H1 (cell line): ENCODE measurements around the gene ALDH1A3. TPM values are rescaled to one million over a fixed set of nuclear protein-coding genes. Genes with fewer than 3 reads are reported as not detected.

Source experiments
- CTCF ChIA-PET: fragments of 300-600 bp; sonication (Branson Sonifier 250); formaldehyde crosslinking; loops from one replicate; lab custom pipeline; 2021; ENCODE audit not compliant: partially characterized antibody; lab: Charles Lee
- POLR2A ChIA-PET: fragments of 300-600 bp; sonication (Branson Sonifier 250); formaldehyde crosslinking; loops from one replicate; lab custom pipeline; 2021; ENCODE audit warnings: inconsistent platforms; ENCODE audit not compliant: partially characterized antibody; lab: Charles Lee
- DNase-seq, 2 experiments: peaks; one replicate each; pipeline versions ENCODE4 v3.0.0 to v3.0.0-alpha.2; 2010 to 2022; ENCODE audit warnings: low spot score in 2 of 2, low read depth in 1 of 2, mixed read lengths in 1 of 2
- FAIRE-seq: peaks from 2 replicates; lab custom pipeline; 2011; peaks lifted over from hg19 to GRCh38; lab: Jason Lieb, UNC
- H2AFZ ChIP-seq: 2 replicates; pipeline ENCODE4 v1.8.1; 2012; ENCODE audit warnings: low read length, inconsistent platforms
- H2AK5ac ChIP-seq: 2 replicates; pipeline ENCODE4 v1.6.1; 2013; ENCODE audit warnings: low read depth, low read length
- H2BK120ac ChIP-seq: replicated peaks from 2 replicates; pipeline ENCODE3; 2013; ENCODE audit warnings: low read depth, low read length, inconsistent platforms
- H2BK12ac ChIP-seq: 2 replicates; pipeline ENCODE4 v1.6.1; 2013; ENCODE audit warnings: low read depth, low read length
- H2BK15ac ChIP-seq: 2 replicates; pipeline ENCODE4 v1.6.1; 2013; ENCODE audit warnings: low read length
- H2BK20ac ChIP-seq: 2 replicates; pipeline ENCODE4 v1.6.1; 2013; ENCODE audit warnings: low read length
- H2BK5ac ChIP-seq: 2 replicates; pipeline ENCODE4 v1.6.1; 2013; ENCODE audit warnings: low read depth, low read length
- H3K14ac ChIP-seq: 2 replicates; pipeline ENCODE4 v1.6.1; 2013; ENCODE audit warnings: inconsistent platforms; ENCODE audit not compliant: insufficient read length
- H3K18ac ChIP-seq: 2 replicates; pipeline ENCODE4 v1.6.1; 2013; ENCODE audit warnings: low read length; ENCODE audit errors: extremely low read depth
- H3K23ac ChIP-seq: 2 replicates; pipeline ENCODE4 v1.6.1; 2013; ENCODE audit warnings: inconsistent platforms; ENCODE audit not compliant: insufficient read length
- H3K23me2 ChIP-seq: 2 replicates; pipeline ENCODE4 v1.6.1; 2013; ENCODE audit warnings: low read depth, low read length
- H3K27ac ChIP-seq: 2 replicates; pipeline ENCODE4 v1.6.1; 2011; ENCODE audit warnings: low read depth, low read length, inconsistent platforms
- H3K27me3 ChIP-seq, 4 experiments: replicated peaks in 1 of 4; 1 replicate in 1 of 4; 2 replicates in 3 of 4; pipeline versions ENCODE4 v1.6.1 to v1.8.1; 2011 to 2013; ENCODE audit warnings: low read length in 3 of 4, mild to moderate bottlenecking in 3 of 4, inconsistent platforms in 2 of 4, mixed read lengths in 2 of 4, moderate library complexity in 1 of 4; ENCODE audit not compliant: control insufficient read depth in 3 of 4, insufficient read depth in 3 of 4; ENCODE audit errors: extremely low read depth in 1 of 4
- H3K36me3 ChIP-seq, 4 experiments: 2 replicates each; pipeline versions ENCODE4 v1.6.1 to v1.8.1; 2011 to 2013; ENCODE audit warnings: mild to moderate bottlenecking in 4 of 4, low read length in 3 of 4, moderate library complexity in 2 of 4, control low read depth in 1 of 4, inconsistent platforms in 1 of 4; ENCODE audit not compliant: insufficient read depth in 4 of 4, control insufficient read depth in 2 of 4
- H3K4ac ChIP-seq: replicated peaks from 2 replicates; pipeline ENCODE3; 2013; ENCODE audit warnings: low read length, low read depth, mixed read lengths, inconsistent platforms; ENCODE audit not compliant: insufficient read length
- H3K4me1 ChIP-seq, 4 experiments: replicated peaks in 1 of 4; 1 replicate in 1 of 4; 2 replicates in 3 of 4; pipeline versions ENCODE4 v1.6.1 to v1.8.1; 2011 to 2013; ENCODE audit warnings: low read length in 3 of 4, inconsistent platforms in 2 of 4, mixed read lengths in 1 of 4; ENCODE audit not compliant: insufficient read depth in 4 of 4, control insufficient read depth in 3 of 4
- H3K4me2 ChIP-seq, 2 experiments: 2 replicates each; pipeline versions ENCODE4 v1.6.1 to v1.8.1; 2011 to 2013; ENCODE audit warnings: low read depth in 2 of 2, low read length in 2 of 2, control low read depth in 1 of 2, inconsistent platforms in 1 of 2, mild to moderate bottlenecking in 1 of 2; ENCODE audit not compliant: insufficient read depth in 1 of 2
- H3K4me3 ChIP-seq, 4 experiments: fragments of 200-600, 300-600 bp in 1 of 4; sonication (generic), shearing (Covaris generic), sonication (Bioruptor Twin) in 1 of 4; 2 replicates each; pipeline versions ENCODE4 v1.5.1 to v1.8.1; 2011 to 2016; ENCODE audit warnings: low read length in 4 of 4, low read depth in 3 of 4, control low read depth in 2 of 4, inconsistent platforms in 2 of 4, mild to moderate bottlenecking in 2 of 4, mixed read lengths in 1 of 4, moderate library complexity in 1 of 4; ENCODE audit not compliant: insufficient read depth in 2 of 4; ENCODE audit errors: extremely low read depth in 1 of 4
- H3K56ac ChIP-seq: replicated peaks from 2 replicates; pipeline ENCODE3; 2013; ENCODE audit warnings: low read depth, mild to moderate bottlenecking, mixed read lengths, low read length, inconsistent platforms; ENCODE audit not compliant: insufficient read length
- H3K79me1 ChIP-seq: 2 replicates; pipeline ENCODE4 v1.6.1; 2013; ENCODE audit warnings: low read depth, low read length, control low read depth
- H3K79me2 ChIP-seq, 2 experiments: 2 replicates each; pipeline versions ENCODE4 v1.6.1 to v1.8.1; 2012 to 2013; ENCODE audit warnings: low read length in 2 of 2, mild to moderate bottlenecking in 2 of 2, inconsistent platforms in 1 of 2; ENCODE audit not compliant: insufficient read depth in 2 of 2, control insufficient read depth in 1 of 2
- H3K9ac ChIP-seq, 4 experiments: replicated peaks in 1 of 4; 1 replicate in 1 of 4; 2 replicates in 3 of 4; pipeline versions ENCODE4 v1.6.1 to v1.8.1; 2011 to 2013; ENCODE audit warnings: low read depth in 3 of 4, low read length in 3 of 4, control low read depth in 2 of 4, mild to moderate bottlenecking in 2 of 4, moderate library complexity in 2 of 4, inconsistent platforms in 1 of 4; ENCODE audit errors: extremely low read depth in 1 of 4
- H3K9me3 ChIP-seq, 2 experiments: 2 replicates each; pipeline versions ENCODE4 v1.6.1 to v1.8.1; 2012 to 2013; ENCODE audit warnings: mild to moderate bottlenecking in 2 of 2, moderate library complexity in 2 of 2, control low read depth in 1 of 2, inconsistent platforms in 1 of 2, low read depth in 1 of 2, low read length in 1 of 2, mixed read lengths in 1 of 2; ENCODE audit not compliant: insufficient read depth in 2 of 2
- H4K20me1 ChIP-seq, 2 experiments: replicated peaks in 1 of 2; 2 replicates each; pipeline versions ENCODE3 to v1.8.1; 2011 to 2013; ENCODE audit warnings: inconsistent platforms in 2 of 2, low read length in 2 of 2, mild to moderate bottlenecking in 1 of 2; ENCODE audit not compliant: insufficient read depth in 2 of 2, control insufficient read depth in 1 of 2
- H4K5ac ChIP-seq: 2 replicates; pipeline ENCODE4 v1.6.1; 2013; ENCODE audit warnings: low read length, low read depth, mixed read lengths, inconsistent platforms; ENCODE audit not compliant: insufficient read length
- H4K8ac ChIP-seq: 2 replicates; pipeline ENCODE4 v1.8.0; 2013; ENCODE audit warnings: mild to moderate bottlenecking, moderate library complexity, low read length, inconsistent platforms; ENCODE audit not compliant: insufficient read depth; ENCODE audit errors: extremely low read depth
- H4K91ac ChIP-seq: replicated peaks from 2 replicates; pipeline ENCODE3; 2013; ENCODE audit warnings: low read length, mixed read lengths, inconsistent platforms; ENCODE audit not compliant: insufficient read length
- CEBPB ChIP-seq: IDR thresholded peaks from 2 replicates; pipeline ENCODE4 v1.6.1; 2012; ENCODE audit warnings: low read depth, low read length
- EGR1 ChIP-seq: IDR thresholded peaks from 2 replicates; pipeline ENCODE4 v1.6.1; 2011; ENCODE audit warnings: low read depth, low read length, borderline replicate concordance
- EZH2 ChIP-seq: fragments of 200-600 bp; sonication (generic); IDR thresholded peaks from 2 replicates; pipeline ENCODE4 v1.7.1; 2012; ENCODE audit warnings: low read depth, mild to moderate bottlenecking, moderate library complexity, low read length, inconsistent platforms; ENCODE audit not compliant: severe bottlenecking
- SAP30 ChIP-seq: fragments of 300-600 bp; sonication (generic); IDR thresholded peaks from 2 replicates; pipeline ENCODE4 v1.7.1; 2012; ENCODE audit warnings: low read length, moderate library complexity, mild to moderate bottlenecking, inconsistent platforms; ENCODE audit not compliant: insufficient read depth, insufficient replicate concordance
- SIX5 ChIP-seq: IDR thresholded peaks from 2 replicates; pipeline ENCODE4 v1.6.1; 2011; ENCODE audit warnings: mild to moderate bottlenecking, low read depth, low read length
- TAF7 ChIP-seq: optimal IDR thresholded peaks from 2 replicates; pipeline ENCODE3; 2011; ENCODE audit warnings: low read depth, mild to moderate bottlenecking, inconsistent platforms, low read length, moderate library complexity, borderline replicate concordance
- WGBS, 2 experiments: shearing (Covaris generic) in 1 of 2; methylation state at CpG; one replicate each; pipeline versions ENCODE4 v1.1.6 to v1.1.7; 2013 to 2015; ENCODE audit warnings: low lambda C conversion rate in 2 of 2, mixed read lengths in 2 of 2, inconsistent platforms in 1 of 2, low coverage in 1 of 2, missing lambda C conversion rate in 1 of 2; ENCODE audit not compliant: insufficient replicate concordance in 2 of 2, insufficient coverage in 1 of 2, insufficient read length in 1 of 2; ENCODE audit errors: extremely low coverage in 1 of 2, missing lambda C conversion rate in 1 of 2; 5-methylcytosine and 5-hydroxymethylcytosine counted together
- polyA plus RNA-seq, 7 experiments: library from polyadenylated mRNA; depleted of rRNA in 3 of 7; stranded (reverse) in 5 of 7; unstranded in 2 of 7; fragments of >200 nt in 5 of 7; fragments of 200-250 nt in 2 of 7; gene quantifications; 1 replicate in 5 of 7; 2 replicates in 1 of 7; 4 replicates in 1 of 7; pipeline versions ENCODE4 v1.2.1 to v1.2.3, GENCODE V29; 2011 to 2013; ENCODE audit warnings: missing spikeins in 2 of 7, mixed read lengths in 2 of 7
- total RNA-seq: library from RNA; stranded (reverse); fragmentation: NEBNext Ultra II Directional; extraction: Animal tissue kit (Norgen Biotek cat#: 25700); gene quantifications from 2 replicates; pipeline ENCODE4 v1.2.1, GENCODE V29; 2021
- TF ChIP-seq, protein P1 (sequence below): IDR thresholded peaks from 2 replicates; pipeline ENCODE4 v1.6.1; 2012; ENCODE audit warnings: low read length, inconsistent platforms
- TF ChIP-seq, protein P2 (sequence below): IDR thresholded peaks from 2 replicates; pipeline ENCODE4 v1.6.1; 2012; ENCODE audit warnings: inconsistent platforms
- TF ChIP-seq, protein P3 (sequence below), 3 experiments: IDR thresholded peaks; 1 replicate in 2 of 3; 2 replicates in 1 of 3; pipeline versions ENCODE4 v1.5.1 to v1.6.1; 2011; ENCODE audit warnings: low read length in 3 of 3, mild to moderate bottlenecking in 3 of 3, inconsistent platforms in 2 of 3, low read depth in 1 of 3, moderate library complexity in 1 of 3; ENCODE audit not compliant: insufficient read depth in 1 of 3; ENCODE audit errors: control extremely low read depth in 1 of 3

ALDH1A3 gene
- total and polyA plus RNA-seq, 2 of the 8 experiments (the other 6 are each of a cell fraction or from before 2014, with no cell fraction given), result 2.2 to 5.5 TPM

DNA sequence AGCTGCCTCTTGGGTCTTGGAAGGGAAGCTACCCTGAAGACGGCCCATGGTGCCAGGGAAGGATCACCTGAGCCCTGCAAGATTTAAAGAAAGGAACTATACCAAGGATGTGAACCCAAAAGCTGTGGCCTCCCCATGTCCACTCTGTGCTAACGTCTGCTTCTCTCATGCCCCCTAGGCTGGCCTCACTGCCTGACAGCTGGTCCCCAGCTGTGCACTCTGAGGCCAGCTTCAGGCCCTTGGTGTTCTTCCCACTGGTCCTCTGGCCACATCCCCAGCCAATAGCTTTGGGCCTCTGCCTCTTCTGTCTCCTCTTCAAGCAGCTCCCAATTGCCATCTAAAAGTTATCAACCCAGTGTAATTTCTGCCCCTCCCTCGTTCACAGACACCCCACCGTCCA is 34.3 kb downstream of the ALDH1A3 start:
- POLR2A ChIA-PET, result interaction anchor here (1.1 kb wide), 1 partner anchor 88 kb away, joined by 3 read pairs; no protein-coding TSS in a partner anchor
- H3K79me2 ChIP-seq, result no peaks in the 10 kb centered on the region
- no peaks in the 10 kb centered on the region for H4K20me1 ChIP-seq
- H3K4me2 ChIP-seq, result no peak overlapping the region
- H2AFZ ChIP-seq, result no peak overlapping the region
- 87% methylated on average over 4 of the region's 4 CpGs; no CpG with 5 or more reads in 1 of the 2 experiments for WGBS, 2 experiments
- no peak overlapping the region for H4K8ac ChIP-seq
- H2BK5ac ChIP-seq, result no peak overlapping the region
- H3K27ac ChIP-seq, result no peak overlapping the region
- no peaks in the 10 kb centered on the region for H3K36me3 ChIP-seq
- no peaks in the 10 kb centered on the region for H3K79me1 ChIP-seq
- no peak overlapping the region for H3K9ac ChIP-seq
- DNase-seq (no peak), FAIRE-seq (no peak)
- H3K23me2 ChIP-seq, result peaks cover 9% of the 10 kb centered on the region; the same call in 1 of the 2 replicates
- peaks cover 0 to 6% (median 0%) of the 10 kb centered on the region in 4 experiments; a peak in 4 of 7 replicates for H3K4me1 ChIP-seq
- no peak overlapping the region for H3K18ac ChIP-seq
- H3K27me3 ChIP-seq, result peaks cover 7 to 19% (median 17%) of the 10 kb centered on the region in 4 experiments
- H3K9me3 ChIP-seq, result no peaks in the 10 kb centered on the region; a peak in 1 of 4 replicates
- H2BK120ac ChIP-seq, result no peak overlapping the region
- no peak overlapping the region for H2BK15ac ChIP-seq
- no peak overlapping the region for H2BK20ac ChIP-seq
- H4K91ac ChIP-seq, result no peak overlapping the region
- no peak overlapping the region for H4K5ac ChIP-seq
- no peak overlapping the region for H3K4me3 ChIP-seq
- H3K14ac ChIP-seq, result no peak overlapping the region
- CTCF ChIA-PET, result interaction anchor here (0.6 to 12.2 kb wide), 14 partner anchors 12 to 1751 kb away, joined by 3 to 405 read pairs (median 6); partner anchors contain the start of gene ALDH1A3
- H2BK12ac ChIP-seq, result no peak overlapping the region
- no peak overlapping the region for H3K23ac ChIP-seq
- H3K56ac ChIP-seq, result no peak overlapping the region
- H3K4ac ChIP-seq, result no peak overlapping the region
- H2AK5ac ChIP-seq, result no peak overlapping the region
- TF ChIP-seq, protein P1, sequence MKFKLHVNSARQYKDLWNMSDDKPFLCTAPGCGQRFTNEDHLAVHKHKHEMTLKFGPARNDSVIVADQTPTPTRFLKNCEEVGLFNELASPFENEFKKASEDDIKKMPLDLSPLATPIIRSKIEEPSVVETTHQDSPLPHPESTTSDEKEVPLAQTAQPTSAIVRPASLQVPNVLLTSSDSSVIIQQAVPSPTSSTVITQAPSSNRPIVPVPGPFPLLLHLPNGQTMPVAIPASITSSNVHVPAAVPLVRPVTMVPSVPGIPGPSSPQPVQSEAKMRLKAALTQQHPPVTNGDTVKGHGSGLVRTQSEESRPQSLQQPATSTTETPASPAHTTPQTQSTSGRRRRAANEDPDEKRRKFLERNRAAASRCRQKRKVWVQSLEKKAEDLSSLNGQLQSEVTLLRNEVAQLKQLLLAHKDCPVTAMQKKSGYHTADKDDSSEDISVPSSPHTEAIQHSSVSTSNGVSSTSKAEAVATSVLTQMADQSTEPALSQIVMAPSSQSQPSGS, result no peak
- TF ChIP-seq, protein P2, sequence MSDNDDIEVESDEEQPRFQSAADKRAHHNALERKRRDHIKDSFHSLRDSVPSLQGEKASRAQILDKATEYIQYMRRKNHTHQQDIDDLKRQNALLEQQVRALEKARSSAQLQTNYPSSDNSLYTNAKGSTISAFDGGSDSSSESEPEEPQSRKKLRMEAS, result no peak
- no peak for TF ChIP-seq EGR1
- TF ChIP-seq TAF7, result no peak
- no peak for TF ChIP-seq CEBPB
- TF ChIP-seq, protein P3, sequence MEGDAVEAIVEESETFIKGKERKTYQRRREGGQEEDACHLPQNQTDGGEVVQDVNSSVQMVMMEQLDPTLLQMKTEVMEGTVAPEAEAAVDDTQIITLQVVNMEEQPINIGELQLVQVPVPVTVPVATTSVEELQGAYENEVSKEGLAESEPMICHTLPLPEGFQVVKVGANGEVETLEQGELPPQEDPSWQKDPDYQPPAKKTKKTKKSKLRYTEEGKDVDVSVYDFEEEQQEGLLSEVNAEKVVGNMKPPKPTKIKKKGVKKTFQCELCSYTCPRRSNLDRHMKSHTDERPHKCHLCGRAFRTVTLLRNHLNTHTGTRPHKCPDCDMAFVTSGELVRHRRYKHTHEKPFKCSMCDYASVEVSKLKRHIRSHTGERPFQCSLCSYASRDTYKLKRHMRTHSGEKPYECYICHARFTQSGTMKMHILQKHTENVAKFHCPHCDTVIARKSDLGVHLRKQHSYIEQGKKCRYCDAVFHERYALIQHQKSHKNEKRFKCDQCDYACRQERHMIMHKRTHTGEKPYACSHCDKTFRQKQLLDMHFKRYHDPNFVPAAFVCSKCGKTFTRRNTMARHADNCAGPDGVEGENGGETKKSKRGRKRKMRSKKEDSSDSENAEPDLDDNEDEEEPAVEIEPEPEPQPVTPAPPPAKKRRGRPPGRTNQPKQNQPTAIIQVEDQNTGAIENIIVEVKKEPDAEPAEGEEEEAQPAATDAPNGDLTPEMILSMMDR (IDR thresholded peaks at IDR 0.05; ENCODE audit: control extremely low read depth in 1 of 3, insufficient read depth in 1 of 3, low read depth in 1 of 3, low read length in 3 of 3), result no peak
- no peak for TF ChIP-seq SIX5
- TF ChIP-seq EZH2, result no peak
- TF ChIP-seq SAP30, result no peak
